Endothelial cell of umbilical vein (primary cell): ENCODE data around the gene ADAM33. TPM values are rescaled to one million over a fixed set of nuclear protein-coding genes. Genes with fewer than 3 reads are reported as not detected.

Experiments
- BruUV-seq: library from RNA; stranded (reverse); fragments of 400-500 nt; replicated peaks from 2 replicates; lab custom pipeline; 2021; lab: Mats Ljungman, UMichigan
- CTCF ChIA-PET: fragments of 300-600, 350-600 bp; sonication (Branson Sonifier 250); formaldehyde crosslinking; loops from one replicate; lab custom pipeline; 2021; ENCODE audit warnings: antibody characterized with exemption, inconsistent platforms; lab: Charles Lee
- POLR2A ChIA-PET: fragments of 300-600, 350-600 bp; sonication (Branson Sonifier 250); formaldehyde crosslinking; loops from one replicate; lab custom pipeline; 2021; ENCODE audit warnings: antibody characterized with exemption, inconsistent platforms; lab: Charles Lee
- DNase-seq: peaks from one replicate; pipeline ENCODE4 v3.0.0-alpha.2; 2011; ENCODE audit warnings: low read depth, low spot score
- FAIRE-seq: peaks from 2 replicates; lab custom pipeline; 2011; peaks lifted over from hg19 to GRCh38; lab: Jason Lieb, UNC
- H2AFZ ChIP-seq: 2 replicates; pipeline ENCODE4 v1.6.0; 2012; ENCODE audit warnings: low read depth, low read length, control low read depth, inconsistent platforms
- H3K27ac ChIP-seq: 2 replicates; pipeline ENCODE4 v1.5.1; 2011; ENCODE audit warnings: low read depth, mild to moderate bottlenecking, control low read depth, low read length, moderate library complexity; ENCODE audit not compliant: insufficient read depth
- H3K27me3 ChIP-seq, 2 experiments: 2 replicates each; pipeline versions ENCODE4 v1.6.0 to v1.6.1; 2011; ENCODE audit warnings: low read length in 2 of 2, mixed read lengths in 1 of 2; ENCODE audit not compliant: control insufficient read depth in 2 of 2, insufficient read depth in 2 of 2
- H3K36me3 ChIP-seq, 2 experiments: 2 replicates in 1 of 2; 3 replicates in 1 of 2; pipeline ENCODE4 v1.5.1; 2011; ENCODE audit warnings: low read length in 2 of 2, mild to moderate bottlenecking in 1 of 2, moderate library complexity in 1 of 2; ENCODE audit not compliant: control insufficient read depth in 2 of 2, insufficient read depth in 2 of 2; ENCODE audit errors: extremely low read depth in 1 of 2
- H3K4me1 ChIP-seq: 3 replicates; pipeline ENCODE4 v1.5.1; 2011; ENCODE audit warnings: mild to moderate bottlenecking, low read length; ENCODE audit not compliant: control insufficient read depth, insufficient read depth; ENCODE audit errors: extremely low read depth
- H3K4me2 ChIP-seq: 2 replicates; pipeline ENCODE4 v1.6.1; 2011; ENCODE audit warnings: low read length, control low read depth, mixed read lengths; ENCODE audit not compliant: insufficient read depth
- H3K4me3 ChIP-seq, 3 experiments: fragments of 200-600 bp in 1 of 3; sonication (generic), shearing (Covaris generic) in 1 of 3; replicated peaks in 1 of 3; 2 replicates each; pipeline ENCODE4 v1.5.1; 2011 to 2016; ENCODE audit warnings: control low read depth in 3 of 3, low read length in 3 of 3, mild to moderate bottlenecking in 2 of 3, inconsistent platforms in 1 of 3, low read depth in 1 of 3, moderate library complexity in 1 of 3; ENCODE audit not compliant: insufficient read depth in 1 of 3
- H3K79me2 ChIP-seq: 2 replicates; pipeline ENCODE4 v1.6.0; 2012; ENCODE audit warnings: low read length, inconsistent platforms; ENCODE audit not compliant: control insufficient read depth, insufficient read depth
- H3K9ac ChIP-seq: replicated peaks from 2 replicates; pipeline ENCODE3; 2011; ENCODE audit warnings: low read length, control low read depth; ENCODE audit not compliant: insufficient read depth; ENCODE audit errors: extremely low read depth
- H3K9me1 ChIP-seq: replicated peaks from 3 replicates; pipeline ENCODE4 v1.6.0; 2011; ENCODE audit warnings: mild to moderate bottlenecking, low read length; ENCODE audit not compliant: control insufficient read depth, insufficient read depth; ENCODE audit errors: extremely low read depth
- H3K9me3 ChIP-seq: replicated peaks from 2 replicates; pipeline ENCODE4 v1.5.1; 2012; ENCODE audit warnings: low read length, inconsistent platforms; ENCODE audit not compliant: control insufficient read depth, insufficient read depth
- H4K20me1 ChIP-seq: replicated peaks from 2 replicates; pipeline ENCODE3; 2011; ENCODE audit warnings: mild to moderate bottlenecking, low read length; ENCODE audit not compliant: control insufficient read depth, insufficient read depth; ENCODE audit errors: extremely low read depth
- CTCF ChIP-seq, 2 donors: IDR thresholded peaks; 1 replicate in 1 of 2; 2 replicates in 1 of 2; pipeline ENCODE4 v1.5.1; 2011; ENCODE audit warnings: low read length in 2 of 2, mild to moderate bottlenecking in 2 of 2, moderate library complexity in 2 of 2, control low read depth in 1 of 2, inconsistent platforms in 1 of 2, low read depth in 1 of 2; ENCODE audit not compliant: insufficient read depth in 1 of 2; ENCODE audit errors: extremely low read depth in 1 of 2
- EZH2 ChIP-seq: IDR thresholded peaks from 2 replicates; pipeline ENCODE4 v1.6.1; 2012; ENCODE audit warnings: borderline replicate concordance, low read depth, mild to moderate bottlenecking, moderate library complexity, low read length, inconsistent platforms; ENCODE audit not compliant: severe bottlenecking
- FOS ChIP-seq: IDR thresholded peaks from 2 replicates; pipeline ENCODE4 v1.6.1; 2011; ENCODE audit warnings: mild to moderate bottlenecking, low read length, moderate library complexity, borderline replicate concordance; ENCODE audit not compliant: insufficient read depth
- GATA2 ChIP-seq: IDR thresholded peaks from 2 replicates; pipeline ENCODE4 v1.7.0; 2011; ENCODE audit warnings: low read depth, mild to moderate bottlenecking, moderate library complexity, mixed read lengths, low read length; ENCODE audit not compliant: insufficient read length, insufficient read depth
- JUN ChIP-seq: IDR thresholded peaks from 2 replicates; pipeline ENCODE4 v1.6.1; 2011; ENCODE audit warnings: borderline replicate concordance, low read depth; ENCODE audit not compliant: insufficient read length, insufficient read depth
- MAX ChIP-seq: IDR thresholded peaks from 2 replicates; pipeline ENCODE4 v1.6.1; 2011; ENCODE audit not compliant: insufficient read depth, insufficient read length
- MYC ChIP-seq: IDR thresholded peaks from one replicate; pipeline ENCODE4 v1.6.1; 2011; ENCODE audit warnings: mild to moderate bottlenecking, low read depth, low read length
- POLR2A ChIP-seq: IDR thresholded peaks from 2 replicates; pipeline ENCODE4 v1.6.1; 2012; ENCODE audit warnings: low read depth, mild to moderate bottlenecking, control low read depth, low read length
- POLR2AphosphoS5 ChIP-seq: IDR thresholded peaks from 2 replicates; pipeline ENCODE4 v1.6.1; 2012; ENCODE audit warnings: low read depth, mild to moderate bottlenecking, control low read depth, low read length, moderate library complexity; ENCODE audit not compliant: insufficient read depth
- dilution Hi-C: fragments of 300-500 bp; cut with MboI; formaldehyde crosslinking; loops from one replicate; pipeline ENCODE4 v1.15.0; 2019; ENCODE audit warnings: low sequenced_read_pairs; ENCODE audit not compliant: extremely low pct_ligation_motif_present
- intact Hi-C: fragments of 100-400 bp; cut with micrococcal nuclease; formaldehyde crosslinking; loops from one replicate; pipeline ENCODE4 v1.10.0; 2022
- polyA plus RNA-seq, 4 experiments: library from polyadenylated mRNA; depleted of rRNA in 3 of 4; stranded (reverse) in 3 of 4; unstranded in 1 of 4; fragments of >200 nt; gene quantifications; 2 replicates each; pipeline versions ENCODE4 v1.2.1 to v1.2.3, GENCODE V29; 2011 to 2012; ENCODE audit warnings: missing spikeins in 1 of 4
- total RNA-seq: library from RNA; stranded (reverse); gene quantifications from 2 replicates; pipeline ENCODE4 v1.2.3, GENCODE V29; 2021

Gene ADAM33
- total and polyA plus RNA-seq, 2 donors (not counting 3 experiments of a cell fraction or from before 2014, with no cell fraction given), result 0.06 to 0.18 TPM

GRCh38 chr20:3724356-3724755, 42.5 kb upstream of the ADAM33 start:
- no peak overlapping the region for H3K27ac ChIP-seq
- no peak for FAIRE-seq

More at GRCh38 chr20:3724356-3724755, 42.5 kb upstream of the ADAM33 start:
- Histone ChIP-seq H3K9me1 (no peaks in the 10 kb centered on the region), H2AFZ (no peak overlapping the region), H3K4me2 (no peak overlapping the region), H3K4me1 (no peaks in the 10 kb centered on the region), H3K9ac (no peak overlapping the region), H3K36me3 (no peaks in the 10 kb centered on the region), H4K20me1 (no peaks in the 10 kb centered on the region), H3K9me3 (no peaks in the 10 kb centered on the region), H3K79me2 (no peaks in the 10 kb centered on the region), H3K4me3 (no peak overlapping the region), H3K27me3 (peaks cover 12% of the 10 kb centered on the region in 2 experiments)
- dilution Hi-C loops (no loop called here), intact Hi-C loops (no loop called here)
- ChIA-PET CTCF (interaction anchor here (1.2 to 2.1 kb wide), 4 partner anchors 9 to 28 kb away, joined by 3 to 9 read pairs (median 4); no protein-coding TSS in a partner anchor), POLR2A (no interaction called here)
- DNase-seq, result no peak
- TF ChIP-seq JUN (no peak), FOS (no peak), POLR2AphosphoS5 (no peak), POLR2A (no peak), CTCF (IDR thresholded peaks at IDR 0.05; ENCODE audit: extremely low read depth in 1 of 2, insufficient read depth in 1 of 2, low read depth in 1 of 2, low read length in 2 of 2) (no peak), MAX (no peak), GATA2 (no peak), EZH2 (no peak), MYC (no peak)
- BruUV-seq, result no TSS peak
